HG02981 (cell line): ENCODE measurements around the gene RRAS2.
"Not testable (repeated sequence)": the region's sequence is repeated elsewhere in the genome, so short reads cannot be mapped to it uniquely, and the experiment has no call there.

Experiments used
- ATAC-seq: cut with Tn5 transposase; IDR thresholded peaks from one replicate; pipeline ENCODE4 v1.9.1; 2021; ENCODE audit warnings: mild to moderate bottlenecking, moderate library complexity; ENCODE audit not compliant: unreplicated experiment

Gene RRAS2

GRCh38 chr11:14259878-14260277 is 99.1 kb downstream of the RRAS2 start:
- ATAC-seq, result no peak

- ATAC-seq, result no peak
Measured at GRCh38 chr11:14259186-14259784, 99.7 kb downstream of the RRAS2 start.

- ATAC-seq, result no peak
Measured at GRCh38 chr11:14258221-14258935, 100.6 kb downstream of the RRAS2 start.

GRCh38 chr11:14255238-14255534 is 103.8 kb downstream of the RRAS2 start:
- ATAC-seq, result no peak

GRCh38 chr11:14254533-14255237 is 104.3 kb downstream of the RRAS2 start:
- ATAC-seq, result no peak

- no peak for ATAC-seq
Measured at GRCh38 chr11:14253840-14254239, 105.1 kb downstream of the RRAS2 start.

GRCh38 chr11:14253421-14253820 is 105.6 kb downstream of the RRAS2 start:
- no peak for ATAC-seq

- not testable (repeated sequence) for ATAC-seq
Measured at GRCh38 chr11:14252501-14252900, 106.5 kb downstream of the RRAS2 start.

GRCh38 chr11:14251754-14252153 is 107.2 kb downstream of the RRAS2 start:
- no peak for ATAC-seq

GRCh38 chr11:14249121-14249963 is 109.6 kb downstream of the RRAS2 start:
- ATAC-seq, result no peak

- ATAC-seq, result no peak
Measured at GRCh38 chr11:14248580-14248981, 110.4 kb downstream of the RRAS2 start.

GRCh38 chr11:14245444-14245843 is 113.5 kb downstream of the RRAS2 start:
- ATAC-seq, result no peak

- ATAC-seq, result no peak
Measured at GRCh38 chr11:14244926-14245325, 114.1 kb downstream of the RRAS2 start.

GRCh38 chr11:14242733-14243132 is 116.2 kb downstream of the RRAS2 start:
- ATAC-seq, result no peak

- no peak for ATAC-seq
Measured at GRCh38 chr11:14242187-14242586, 116.8 kb downstream of the RRAS2 start.

- no peak for ATAC-seq
Measured at GRCh38 chr11:14240951-14241350, 118.0 kb downstream of the RRAS2 start.

- no peak for ATAC-seq
Measured at GRCh38 chr11:14240221-14240620, 118.8 kb downstream of the RRAS2 start.

GRCh38 chr11:14237444-14237961 is 121.5 kb downstream of the RRAS2 start:
- ATAC-seq, result peak; percentile 97

GRCh38 chr11:14235701-14236100 is 123.3 kb downstream of the RRAS2 start:
- no peak for ATAC-seq

GRCh38 chr11:14234446-14234845 is 124.5 kb downstream of the RRAS2 start:
- ATAC-seq, result no peak

GRCh38 chr11:14232652-14233051 is 126.3 kb downstream of the RRAS2 start:
- ATAC-seq, result no peak
